Sigmoid colon (tissue), 7 donors: Measurements from ENCODE around the gene COMMD9. TPM values are rescaled to one million over a fixed set of nuclear protein-coding genes. Genes with fewer than 3 reads are reported as not detected.

ENCODE experiments used
- DNase-seq: peaks from one replicate; pipeline ENCODE4 v3.0.0-alpha.2; 2019
- H3K27ac ChIP-seq, 4 donors: fragments of 200-600 bp; sonication (generic); one replicate each; pipeline ENCODE4 v1.5.1; 2016 to 2019; ENCODE audit warnings: mild to moderate bottlenecking in 1 of 4
- H3K27me3 ChIP-seq, 3 donors: fragments of 200-600 bp; sonication (generic); one replicate each; pipeline ENCODE4 v1.5.1; 2019; ENCODE audit warnings: mild to moderate bottlenecking in 1 of 3
- H3K36me3 ChIP-seq, 4 donors: fragments of 200-600 bp; sonication (generic); one replicate each; pipeline ENCODE4 v1.5.1; 2016 to 2019
- H3K4me1 ChIP-seq, 4 donors: fragments of 200-600 bp; sonication (generic); one replicate each; pipeline ENCODE4 v1.5.1; 2017 to 2019
- H3K4me3 ChIP-seq, 4 donors: fragments of 200-600 bp; sonication (generic); one replicate each; pipeline ENCODE4 v1.5.1; 2017 to 2019; ENCODE audit warnings: mild to moderate bottlenecking in 2 of 4, moderate library complexity in 1 of 4
- H3K9me3 ChIP-seq, 4 donors: fragments of 200-600 bp in 3 of 4; sonication (generic) in 3 of 4; one replicate each; pipeline versions ENCODE4 v1.5.1 to v1.6.1; 2013 to 2019
- CTCF ChIP-seq, 4 experiments: fragments of 450-650 bp in 3 of 4; fragments of 200-600 bp in 1 of 4; IDR thresholded peaks; one replicate each; pipeline ENCODE4 v1.5.1; 2016 to 2019; ENCODE audit warnings: antibody characterized with exemption in 4 of 4, mild to moderate bottlenecking in 3 of 4, moderate library complexity in 2 of 4
- EP300 ChIP-seq, 4 donors: sonication (generic); formaldehyde crosslinking; IDR thresholded peaks; one replicate each; pipeline ENCODE4 v1.6.1; 2017; ENCODE audit warnings: antibody characterized with exemption in 4 of 4
- POLR2A ChIP-seq, 2 donors: fragments of 450-650 bp; IDR thresholded peaks; one replicate each; pipeline ENCODE4 v1.6.1; 2016; ENCODE audit warnings: antibody characterized with exemption in 2 of 2, mild to moderate bottlenecking in 2 of 2, moderate library complexity in 2 of 2
- POLR2AphosphoS5 ChIP-seq, 4 donors: sonication (generic); formaldehyde crosslinking; IDR thresholded peaks; one replicate each; pipeline ENCODE4 v1.6.1; 2017; ENCODE audit warnings: antibody characterized with exemption in 4 of 4
- WGBS, 2 donors: extraction: QIAGEN DNeasy Blood & Tissue Kit; methylation state at CpG; one replicate each; pipeline ENCODE4 v1.1.7; 2013; 5-methylcytosine and 5-hydroxymethylcytosine counted together
- intact Hi-C: fragments of 100-400 bp; cut with DNase I; formaldehyde crosslinking; loops from one replicate; pipeline ENCODE4 v1.15.1; 2023
- polyA plus RNA-seq, 3 donors: library from polyadenylated mRNA; stranded (reverse); fragments of 200-250 nt; gene quantifications; one replicate each; pipeline ENCODE4 v1.2.3, GENCODE V29; 2013
- total RNA-seq, 4 donors: library from RNA; depleted of rRNA; stranded (reverse); fragments of >200 nt; gene quantifications; one replicate each; pipeline ENCODE4 v1.1.0, GENCODE V29; 2016
- donor health status: healthy with polysubstance abuse.
- donor health status: Bipolar disorder and iron deficiency.
- donor health status: healthy.

Gene COMMD9
- total and polyA plus RNA-seq, 7 donors: 15.5 to 44.6 (median 30.7) TPM

- 93 to 95% methylated on average over 3 of the region's 3 CpGs for WGBS, 2 donors
- intact Hi-C loops: no loop called here
- Histone ChIP-seq H3K9me3 (no peaks in the 10 kb centered on the region), H3K36me3 (no peaks in the 10 kb centered on the region), H3K4me1 (no peaks in the 10 kb centered on the region), H3K27me3 (no peaks in the 10 kb centered on the region), H3K27ac (no peak overlapping the region), H3K4me3 (no peak overlapping the region)
- no peak for TF ChIP-seq EP300 (IDR thresholded peaks at IDR 0.05)
- no peak for TF ChIP-seq POLR2A (IDR thresholded peaks at IDR 0.05)
- no peak for TF ChIP-seq POLR2AphosphoS5 (IDR thresholded peaks at IDR 0.05)
- no peak for TF ChIP-seq CTCF (IDR thresholded peaks at IDR 0.05)
- DNase-seq: no peak
These were observed 49.6 kb downstream of the COMMD9 start for GRCh38 chr11:36239636-36240035.

- WGBS, 2 donors: 78 to 87% methylated on average over 1 of the region's 1 CpG
- no peaks in the 10 kb centered on the region for H3K4me1 ChIP-seq
- intact Hi-C loops: no loop called here
- no peaks in the 10 kb centered on the region for H3K9me3 ChIP-seq
- no peaks in the 10 kb centered on the region for H3K36me3 ChIP-seq
- H3K4me3 ChIP-seq: no peak overlapping the region
- no peaks in the 10 kb centered on the region for H3K27me3 ChIP-seq
- TF ChIP-seq CTCF (IDR thresholded peaks at IDR 0.05) (no peak), POLR2A (IDR thresholded peaks at IDR 0.05) (no peak), EP300 (IDR thresholded peaks at IDR 0.05) (no peak), POLR2AphosphoS5 (IDR thresholded peaks at IDR 0.05) (no peak)
- H3K27ac ChIP-seq: no peak overlapping the region
- no peak for DNase-seq
These were observed 50.3 kb downstream of the COMMD9 start for GRCh38 chr11:36238881-36239280.

- H3K9me3 ChIP-seq: no peaks in the 10 kb centered on the region
- H3K36me3 ChIP-seq: no peaks in the 10 kb centered on the region
- H3K27ac ChIP-seq: no peak overlapping the region
- intact Hi-C loops: no loop called here
- TF ChIP-seq POLR2AphosphoS5 (IDR thresholded peaks at IDR 0.05) (no peak), CTCF (IDR thresholded peaks at IDR 0.05) (no peak), POLR2A (IDR thresholded peaks at IDR 0.05) (no peak), EP300 (IDR thresholded peaks at IDR 0.05) (no peak)
- H3K27me3 ChIP-seq: no peaks in the 10 kb centered on the region
- DNase-seq: no peak
- H3K4me3 ChIP-seq: no peak overlapping the region
- no peaks in the 10 kb centered on the region for H3K4me1 ChIP-seq
These were observed 51.1 kb downstream of the COMMD9 start for GRCh38 chr11:36238036-36238631.

GRCh38 chr11:36237391-36237790 is 51.8 kb downstream of the COMMD9 start:
- no peaks in the 10 kb centered on the region for H3K9me3 ChIP-seq
- no peak for DNase-seq
- TF ChIP-seq EP300 (IDR thresholded peaks at IDR 0.05): no peak
- no peak for TF ChIP-seq POLR2A (IDR thresholded peaks at IDR 0.05)
- TF ChIP-seq CTCF (IDR thresholded peaks at IDR 0.05): no peak
- no peak for TF ChIP-seq POLR2AphosphoS5 (IDR thresholded peaks at IDR 0.05)
- H3K27me3 ChIP-seq: no peaks in the 10 kb centered on the region
- no peak overlapping the region for H3K4me3 ChIP-seq
- intact Hi-C loops: no loop called here
- no peak overlapping the region for H3K27ac ChIP-seq
- no peaks in the 10 kb centered on the region for H3K4me1 ChIP-seq
- H3K36me3 ChIP-seq: no peaks in the 10 kb centered on the region

DNA sequence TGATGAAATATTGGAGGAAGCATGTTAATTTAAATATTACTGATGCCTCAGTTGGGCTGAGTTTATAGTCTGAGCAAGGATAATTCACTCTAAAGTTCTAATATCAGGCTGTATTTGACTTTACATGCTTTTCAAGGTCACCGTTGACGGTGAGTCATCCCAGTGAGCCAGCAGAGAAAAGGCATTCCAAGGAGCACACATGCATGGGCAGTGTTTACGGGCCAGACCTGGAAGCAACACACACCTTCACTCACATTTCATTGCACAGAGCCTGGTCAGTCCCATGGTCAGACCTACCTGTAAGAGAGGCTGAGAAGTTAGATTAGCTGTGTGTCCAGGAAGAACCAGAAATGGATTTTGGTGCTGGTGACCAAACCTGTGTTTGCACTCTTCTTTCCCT is 53.5 kb downstream of the COMMD9 start:
- TF ChIP-seq CTCF (IDR thresholded peaks at IDR 0.05): no peak
- TF ChIP-seq EP300 (IDR thresholded peaks at IDR 0.05): no peak
- TF ChIP-seq POLR2A (IDR thresholded peaks at IDR 0.05): no peak
- TF ChIP-seq POLR2AphosphoS5 (IDR thresholded peaks at IDR 0.05): no peak
- WGBS, 2 donors: 81 to 94% methylated on average over 3 of the region's 3 CpGs
- no peak overlapping the region for H3K4me3 ChIP-seq
- H3K9me3 ChIP-seq: no peaks in the 10 kb centered on the region
- DNase-seq: no peak
- H3K27ac ChIP-seq: no peak overlapping the region
- peaks cover 0 to 16% (median 7%) of the 10 kb centered on the region in 4 donors for H3K4me1 ChIP-seq
- no peaks in the 10 kb centered on the region for H3K27me3 ChIP-seq
- H3K36me3 ChIP-seq: no peaks in the 10 kb centered on the region
- intact Hi-C loops: no loop called here
